K562 (cell line): ENCODE results near the gene DHPS. TPM values are rescaled to one million over a fixed set of nuclear protein-coding genes. Genes with fewer than 3 reads are reported as not detected.

Experiments
- CBX5 ChIP-seq: IDR thresholded peaks from 2 replicates; pipeline ENCODE4 v1.6.1; 2014; ENCODE audit warnings: low read depth, borderline replicate concordance
- NCOA1 ChIP-seq: fragments of 450-650 bp; IDR thresholded peaks from 2 replicates; pipeline ENCODE4 v1.6.1; 2016; ENCODE audit warnings: low read depth
- POLR2G ChIP-seq: fragments of 200-400 bp; formaldehyde crosslinking; IDR thresholded peaks from 2 replicates; pipeline ENCODE4 v1.6.1; 2017; ENCODE audit warnings: low read depth, mild to moderate bottlenecking, antibody characterized with exemption, low read length, moderate library complexity
- TEAD4 ChIP-seq, 2 experiments: sonication (generic) in 1 of 2; formaldehyde crosslinking in 1 of 2; IDR thresholded peaks; 2 replicates each; pipeline versions ENCODE4 v1.6.1 to v1.8.0; 2012 to 2022; ENCODE audit warnings: borderline replicate concordance in 1 of 2, inconsistent platforms in 1 of 2, low read length in 1 of 2, mild to moderate bottlenecking in 1 of 2, missing genetic modification reagents in 1 of 2
- ZBTB40 ChIP-seq, 2 experiments: fragments of 450-650 bp in 1 of 2; sonication (generic) in 1 of 2; formaldehyde crosslinking in 1 of 2; IDR thresholded peaks; 2 replicates each; pipeline versions ENCODE4 v1.7.1 to v1.9.0; 2016 to 2022; ENCODE audit warnings: inconsistent platforms in 1 of 2, mild to moderate bottlenecking in 1 of 2, missing genetic modification reagents in 1 of 2
- ZNF133 ChIP-seq: fragments of 250-450 bp; sonication (Bioruptor Pico); IDR thresholded peaks from 2 replicates; pipeline ENCODE4 v1.4.0; 2020; ENCODE audit warnings: mild to moderate bottlenecking
- ZNF280B ChIP-seq: fragments of 250-450 bp; sonication (Bioruptor Pico); IDR thresholded peaks from 2 replicates; pipeline ENCODE4 v1.5.1; 2021; ENCODE audit warnings: mild to moderate bottlenecking
- ZNF408 ChIP-seq: fragments of 250-450 bp; sonication (Bioruptor Pico); IDR thresholded peaks from 2 replicates; pipeline ENCODE4 v1.4.0; 2020; ENCODE audit warnings: low read depth, mild to moderate bottlenecking, moderate library complexity
- polyA plus RNA-seq, 8 experiments: library from polyadenylated mRNA; depleted of rRNA in 4 of 8; stranded (reverse) in 5 of 8; unstranded in 3 of 8; fragments of >200 nt; fragmentation: Nextera tagmentation in 2 of 8; fragmentation: Illumina TruSeq in 1 of 8; extraction: Ambion mirVana in 2 of 8; extraction: Trizol in 1 of 8; gene quantifications; 2 replicates each; pipeline versions ENCODE4 v1.2.1 to v1.2.3, GENCODE V29; 2011 to 2014; ENCODE audit warnings: inconsistent platforms in 1 of 8, missing spikeins in 1 of 8
- total RNA-seq, 7 experiments: library from RNA; depleted of rRNA in 6 of 7; stranded (reverse); fragments of >200 nt in 6 of 7; fragmentation: Illumina TruSeq in 2 of 7; extraction: Trizol in 2 of 7; gene quantifications; 2 replicates each; pipeline versions ENCODE4 v1.2.1 to v1.2.3, GENCODE V29; 2011 to 2021; ENCODE audit warnings: low replicate concordance in 1 of 7
- TF ChIP-seq, protein P1 (sequence below): fragments of 250-450 bp; sonication (Bioruptor Pico); IDR thresholded peaks from 2 replicates; pipeline ENCODE4 v1.8.0; 2022; ENCODE audit warnings: inconsistent platforms
- TF ChIP-seq, protein P2 (sequence below): fragments of 450-650 bp; IDR thresholded peaks from 2 replicates; pipeline ENCODE4 v1.6.1; 2018; ENCODE audit warnings: mild to moderate bottlenecking, low read depth; ENCODE audit not compliant: partially characterized antibody

The DHPS gene
- total and polyA plus RNA-seq, 9 of the 15 experiments (the other 6 are each of a cell fraction or from before 2014, with no cell fraction given), result 47.1 to 110 (median 79.9) TPM

GRCh38 chr19:12628040-12629022 lies 53.3 kb downstream of the DHPS start (continued):
- TF ChIP-seq, protein P1, sequence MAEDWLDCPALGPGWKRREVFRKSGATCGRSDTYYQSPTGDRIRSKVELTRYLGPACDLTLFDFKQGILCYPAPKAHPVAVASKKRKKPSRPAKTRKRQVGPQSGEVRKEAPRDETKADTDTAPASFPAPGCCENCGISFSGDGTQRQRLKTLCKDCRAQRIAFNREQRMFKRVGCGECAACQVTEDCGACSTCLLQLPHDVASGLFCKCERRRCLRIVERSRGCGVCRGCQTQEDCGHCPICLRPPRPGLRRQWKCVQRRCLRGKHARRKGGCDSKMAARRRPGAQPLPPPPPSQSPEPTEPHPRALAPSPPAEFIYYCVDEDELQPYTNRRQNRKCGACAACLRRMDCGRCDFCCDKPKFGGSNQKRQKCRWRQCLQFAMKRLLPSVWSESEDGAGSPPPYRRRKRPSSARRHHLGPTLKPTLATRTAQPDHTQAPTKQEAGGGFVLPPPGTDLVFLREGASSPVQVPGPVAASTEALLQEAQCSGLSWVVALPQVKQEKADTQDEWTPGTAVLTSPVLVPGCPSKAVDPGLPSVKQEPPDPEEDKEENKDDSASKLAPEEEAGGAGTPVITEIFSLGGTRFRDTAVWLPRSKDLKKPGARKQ (CRISPR knock-in tag), result 0 out of 2 replicates have a peak, but pooled peaks have one; percentile 5
- TF ChIP-seq, protein P2, sequence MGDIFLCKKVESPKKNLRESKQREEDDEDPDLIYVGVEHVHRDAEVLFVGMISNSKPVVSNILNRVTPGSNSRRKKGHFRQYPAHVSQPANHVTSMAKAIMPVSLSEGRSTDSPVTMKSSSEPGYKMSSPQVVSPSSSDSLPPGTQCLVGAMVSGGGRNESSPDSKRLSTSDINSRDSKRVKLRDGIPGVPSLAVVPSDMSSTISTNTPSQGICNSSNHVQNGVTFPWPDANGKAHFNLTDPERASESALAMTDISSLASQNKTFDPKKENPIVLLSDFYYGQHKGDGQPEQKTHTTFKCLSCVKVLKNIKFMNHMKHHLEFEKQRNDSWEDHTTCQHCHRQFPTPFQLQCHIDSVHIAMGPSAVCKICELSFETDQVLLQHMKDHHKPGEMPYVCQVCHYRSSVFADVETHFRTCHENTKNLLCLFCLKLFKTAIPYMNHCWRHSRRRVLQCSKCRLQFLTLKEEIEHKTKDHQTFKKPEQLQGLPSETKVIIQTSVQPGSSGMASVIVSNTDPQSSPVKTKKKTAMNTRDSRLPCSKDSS, result peak; percentile 95
- TF ChIP-seq ZNF408 (CRISPR knock-in tag) (no peak), NCOA1 (no peak), ZNF133 (CRISPR knock-in tag) (no peak), ZBTB40 (IDR thresholded peaks at IDR 0.05) (0 out of 2 replicates have a peak, but pooled peaks have one; percentile 23), ZBTB40 (CRISPR knock-in tag; IDR thresholded peaks at IDR 0.05) (no peak), CBX5 (peak; percentile 93), TEAD4 (IDR thresholded peaks at IDR 0.05; ENCODE audit: low read length) (peak; percentile 65; the same call in 1 of the 2 replicates), TEAD4 (CRISPR knock-in tag; IDR thresholded peaks at IDR 0.05; ENCODE audit: borderline replicate concordance) (no peak), ZNF280B (CRISPR knock-in tag) (peak; percentile 74; the same call in 1 of the 2 replicates), POLR2G (0 out of 2 replicates have a peak, but pooled peaks have one; percentile 0)
